Gastroesophageal sphincter (tissue), 4 donors: ENCODE results near the gene CCDC13. TPM values are rescaled to one million over a fixed set of nuclear protein-coding genes. Genes with fewer than 3 reads are reported as not detected.
A peak's percentile ranks its signal among the peaks of the same experiment; 100 is the strongest.

Experiments used
- ATAC-seq: fragments of 150-250 bp; one replicate; pipeline ENCODE4 v1.9.1; 2016; ENCODE audit warnings: mild to moderate bottlenecking, moderate library complexity
- H3K27ac ChIP-seq, 4 donors: fragments of 200-600 bp; sonication (generic) in 3 of 4; 1 replicate in 3 of 4; 2 replicates in 1 of 4; pipeline ENCODE4 v1.5.1; 2016 to 2019
- H3K27me3 ChIP-seq: fragments of 200-600 bp; sonication (generic); one replicate; pipeline ENCODE4 v1.5.1; 2019
- H3K36me3 ChIP-seq, 2 donors: fragments of 200-600 bp; sonication (generic); one replicate each; pipeline ENCODE4 v1.5.1; 2019; ENCODE audit warnings: control low read depth in 1 of 2
- H3K4me1 ChIP-seq, 3 donors: fragments of 200-600 bp; sonication (generic); 1 replicate in 2 of 3; 2 replicates in 1 of 3; pipeline ENCODE4 v1.5.1; 2016 to 2019; ENCODE audit warnings: control low read depth in 2 of 3
- H3K4me3 ChIP-seq, 2 donors: fragments of 200-600 bp; sonication (generic); one replicate each; pipeline ENCODE4 v1.5.1; 2019; ENCODE audit warnings: mild to moderate bottlenecking in 1 of 2, moderate library complexity in 1 of 2
- H3K9me3 ChIP-seq, 3 donors: fragments of 200-600 bp; sonication (generic); one replicate each; pipeline ENCODE4 v1.5.1; 2017 to 2019; ENCODE audit warnings: control low read depth in 2 of 3
- CTCF ChIP-seq, 4 experiments: fragments of 200-600 bp in 2 of 4; fragments of 450-650 bp in 2 of 4; sonication (generic) in 1 of 4; IDR thresholded peaks; one replicate each; pipeline ENCODE4 v1.5.1; 2017 to 2019; ENCODE audit warnings: antibody characterized with exemption in 4 of 4, mild to moderate bottlenecking in 2 of 4, moderate library complexity in 2 of 4
- EP300 ChIP-seq: sonication (generic); formaldehyde crosslinking; IDR thresholded peaks from one replicate; pipeline ENCODE4 v1.6.1; 2017; ENCODE audit warnings: antibody characterized with exemption, mild to moderate bottlenecking
- POLR2A ChIP-seq, 2 donors: fragments of 450-650 bp; IDR thresholded peaks; one replicate each; pipeline ENCODE4 v1.6.1; 2017; ENCODE audit warnings: antibody characterized with exemption in 2 of 2, mild to moderate bottlenecking in 2 of 2, moderate library complexity in 1 of 2
- POLR2AphosphoS5 ChIP-seq: sonication (generic); formaldehyde crosslinking; IDR thresholded peaks from one replicate; pipeline ENCODE4 v1.6.1; 2017; ENCODE audit warnings: antibody characterized with exemption
- WGBS, 2 donors: methylation state at CpG; one replicate each; pipeline ENCODE4 v1.1.5; 2018; ENCODE audit warnings: low coverage in 1 of 2; 5-methylcytosine and 5-hydroxymethylcytosine counted together
- total RNA-seq, 4 donors: library from RNA; depleted of rRNA; stranded (reverse); fragments of >200 nt; gene quantifications; one replicate each; pipeline ENCODE4 v1.1.0, GENCODE V29; 2016

Gene CCDC13
- 1 to 10 TPM; 2.8 to 7.4 (median 5.6) TPM for total RNA-seq

GRCh38 chr3:42772670-42773408, at the start of gene CCDC13:
TSS of gene CCDC13 (minus strand) at chr3:42773253. CDS start at chr3:42758345, 14,908 bp downstream.
- WGBS, 2 donors, result 0% methylated on average over 1 to 11 of the region's 63 CpGs
- H3K4me3 ChIP-seq, result peak within 1 kb of the TSS; percentile 18 to 61
- peak within 1 kb of the TSS; percentile 3 to 86 (median 85) for H3K27ac ChIP-seq
- peak; percentile 91 for TF ChIP-seq POLR2AphosphoS5
- TF ChIP-seq POLR2A (IDR thresholded peaks at IDR 0.05), result peak in 1 of 2 donors; percentile 22
- TF ChIP-seq EP300, result no peak
- peak in 1 of 4 experiments; percentile 1 for TF ChIP-seq CTCF (IDR thresholded peaks at IDR 0.05)
- no peaks in the 10 kb centered on the region for H3K36me3 ChIP-seq
- H3K4me1 ChIP-seq, result peaks cover 5 to 40% (median 7%) of the 10 kb centered on the region in 3 donors
- no peaks in the 10 kb centered on the region for H3K9me3 ChIP-seq
- no peaks in the 10 kb centered on the region for H3K27me3 ChIP-seq
- ATAC-seq, result peak; percentile 96

- Histone ChIP-seq H3K4me1 (peaks cover 0 to 9% (median 0%) of the 10 kb centered on the region in 3 donors), H3K4me3 (no peak overlapping the region), H3K27me3 (no peaks in the 10 kb centered on the region), H3K9me3 (no peaks in the 10 kb centered on the region), H3K36me3 (no peaks in the 10 kb centered on the region), H3K27ac (no peak overlapping the region)
- no peak for ATAC-seq
- WGBS, 2 donors, result 67 to 92% methylated on average over 2 to 3 of the region's 3 CpGs
- no peak for TF ChIP-seq CTCF (IDR thresholded peaks at IDR 0.05)
- no peak for TF ChIP-seq EP300
- TF ChIP-seq POLR2AphosphoS5, result no peak
- no peak for TF ChIP-seq POLR2A (IDR thresholded peaks at IDR 0.05)
Observed at GRCh38 chr3:42822828-42823227, 49.8 kb upstream of the CCDC13 start.

- no peak overlapping the region for H3K4me3 ChIP-seq
- H3K27ac ChIP-seq, result no peak overlapping the region
- WGBS, 2 donors, result 87 to 100% methylated on average over 2 to 3 of the region's 6 CpGs
- H3K4me1 ChIP-seq, result peaks cover 0 to 20% (median 0%) of the 10 kb centered on the region in 3 donors
- H3K9me3 ChIP-seq, result no peaks in the 10 kb centered on the region
- ATAC-seq, result no peak
- H3K36me3 ChIP-seq, result no peaks in the 10 kb centered on the region
- TF ChIP-seq POLR2A (IDR thresholded peaks at IDR 0.05) (no peak), CTCF (IDR thresholded peaks at IDR 0.05) (no peak), POLR2AphosphoS5 (no peak), EP300 (no peak)
- H3K27me3 ChIP-seq, result no peaks in the 10 kb centered on the region
Observed at GRCh38 chr3:42820746-42821051, 47.6 kb upstream of the CCDC13 start.

GRCh38 chr3:42819351-42819965, 46.4 kb upstream of the CCDC13 start:
- H3K4me1 ChIP-seq, result peaks cover 0 to 33% (median 6%) of the 10 kb centered on the region in 3 donors
- no peaks in the 10 kb centered on the region for H3K36me3 ChIP-seq
- WGBS, 2 donors, result 20 to 45% methylated on average over 1 to 2 of the region's 2 CpGs
- no peak for ATAC-seq
- H3K27me3 ChIP-seq, result no peaks in the 10 kb centered on the region
- TF ChIP-seq EP300 (no peak), CTCF (IDR thresholded peaks at IDR 0.05) (no peak), POLR2AphosphoS5 (no peak), POLR2A (IDR thresholded peaks at IDR 0.05) (no peak)
- H3K9me3 ChIP-seq, result no peaks in the 10 kb centered on the region
- no peak overlapping the region for H3K4me3 ChIP-seq
- H3K27ac ChIP-seq, result no peak overlapping the region

- Histone ChIP-seq H3K36me3 (no peaks in the 10 kb centered on the region), H3K27ac (peak overlapping the region; percentile 35 to 66 (median 60)), H3K4me3 (no peak overlapping the region), H3K27me3 (no peaks in the 10 kb centered on the region), H3K9me3 (no peaks in the 10 kb centered on the region), H3K4me1 (peaks cover 0 to 41% (median 6%) of the 10 kb centered on the region in 3 donors)
- no peak for ATAC-seq
- 42 to 48% methylated on average over 2 of the region's 2 CpGs for WGBS, 2 donors
- TF ChIP-seq EP300, result no peak
- no peak for TF ChIP-seq POLR2A (IDR thresholded peaks at IDR 0.05)
- TF ChIP-seq POLR2AphosphoS5, result no peak
- TF ChIP-seq CTCF (IDR thresholded peaks at IDR 0.05), result no peak
Observed at GRCh38 chr3:42815826-42816225, 42.8 kb upstream of the CCDC13 start.
